GM12878 (cell line): Measurements from ENCODE around the gene NOTCH1. TPM values are rescaled to one million over a fixed set of nuclear protein-coding genes. Genes with fewer than 3 reads are reported as not detected.

Source experiments
- ATAC-seq: fragments of 200-7000 bp; cut with Tn5 transposase; 3 replicates; pipeline ENCODE4 v1.9.1; 2020; ENCODE audit warnings: mild to moderate bottlenecking, moderate library complexity
- BruUV-seq: library from RNA; stranded (reverse); fragments of 400-500 nt; replicated peaks from 2 replicates; lab custom pipeline; 2021; lab: Mats Ljungman, UMichigan
- CTCF ChIA-PET: fragments of 300-600 bp; sonication (Branson Sonifier 250); formaldehyde crosslinking; extraction: SDS; loops from one replicate; lab custom pipeline; 2021; ENCODE audit warnings: inconsistent platforms; lab: Yijun Ruan, JAX
- POLR2A ChIA-PET: fragments of 350-600 bp; formaldehyde crosslinking; extraction: SDS; loops from one replicate; lab custom pipeline; 2021; ENCODE audit warnings: inconsistent platforms; lab: Charles Lee
- RAD21 ChIA-PET: fragments of 300-600 bp; sonication (Branson Sonifier 250); formaldehyde crosslinking; loops from one replicate; lab custom pipeline; 2023; ENCODE audit warnings: antibody characterized with exemption; ENCODE audit not compliant: unreplicated experiment; lab: Charles Lee
- SMC1A ChIA-PET: fragments of 300-600 bp; sonication (Branson Sonifier 250); formaldehyde crosslinking; loops from one replicate; lab custom pipeline; 2023; ENCODE audit not compliant: unreplicated experiment, uncharacterized antibody; lab: Charles Lee
- DNase-seq: peaks from one replicate; pipeline ENCODE4 v3.0.0-alpha.2; 2011; ENCODE audit warnings: low read depth, low spot score
- FAIRE-seq: peaks from 3 replicates; lab custom pipeline; 2011; peaks lifted over from hg19 to GRCh38; lab: Jason Lieb, UNC
- H2AFZ ChIP-seq: 2 replicates; pipeline ENCODE4 v1.6.0; 2011; ENCODE audit warnings: low read depth, low read length, control low read depth; ENCODE audit not compliant: control insufficient read depth
- H3K27ac ChIP-seq: 2 replicates; pipeline ENCODE4 v1.5.1; 2011; ENCODE audit warnings: control low read depth; ENCODE audit not compliant: control insufficient read depth, insufficient read depth
- H3K27me3 ChIP-seq, 2 experiments: replicated peaks in 1 of 2; 2 replicates each; pipeline versions ENCODE4 v1.6.0 to v1.6.1; 2011; ENCODE audit warnings: low read length in 1 of 2; ENCODE audit not compliant: control insufficient read depth in 2 of 2, insufficient read depth in 2 of 2
- H3K36me3 ChIP-seq, 2 experiments: 2 replicates each; pipeline ENCODE4 v1.5.1; 2011; ENCODE audit warnings: low read length in 1 of 2; ENCODE audit not compliant: control insufficient read depth in 2 of 2, insufficient read depth in 2 of 2
- H3K4me1 ChIP-seq: 2 replicates; pipeline ENCODE4 v1.6.1; 2011; ENCODE audit warnings: mild to moderate bottlenecking, low read length, moderate library complexity, mixed read lengths; ENCODE audit not compliant: control insufficient read depth, insufficient read depth
- H3K4me2 ChIP-seq: 2 replicates; pipeline ENCODE4 v1.6.0; 2011; ENCODE audit warnings: control low read depth; ENCODE audit not compliant: control insufficient read depth, insufficient read depth
- H3K4me3 ChIP-seq: fragments of 200-600 bp; sonication (generic); 2 replicates; pipeline ENCODE4 v1.5.1; 2016
- H3K79me2 ChIP-seq: 2 replicates; pipeline ENCODE4 v1.6.0; 2011; ENCODE audit warnings: low read length; ENCODE audit not compliant: control insufficient read depth, insufficient read depth
- H3K9ac ChIP-seq: 2 replicates; pipeline ENCODE4 v1.8.0; 2011; ENCODE audit warnings: low read length, control low read depth, mixed read lengths; ENCODE audit not compliant: control insufficient read depth, insufficient read depth
- H3K9me3 ChIP-seq: replicated peaks from 3 replicates; pipeline ENCODE4 v1.5.1; 2011; ENCODE audit warnings: mild to moderate bottlenecking, low read length; ENCODE audit not compliant: control insufficient read depth, insufficient read depth
- H4K20me1 ChIP-seq: 2 replicates; pipeline ENCODE4 v1.6.0; 2011; ENCODE audit not compliant: control insufficient read depth, insufficient read depth
- CHD4 ChIP-seq: fragments of 200-600 bp; sonication (generic); IDR thresholded peaks from 2 replicates; pipeline ENCODE4 v1.6.1; 2016; ENCODE audit warnings: mild to moderate bottlenecking
- SIX5 ChIP-seq: IDR thresholded peaks from 2 replicates; pipeline ENCODE4 v1.6.1; 2011; ENCODE audit warnings: mild to moderate bottlenecking, low read depth, low read length, moderate library complexity; ENCODE audit not compliant: severe bottlenecking
- SPI1 ChIP-seq: IDR thresholded peaks from 2 replicates; pipeline ENCODE4 v1.6.1; 2011; ENCODE audit warnings: low read depth, mild to moderate bottlenecking, low read length, moderate library complexity, borderline replicate concordance; ENCODE audit not compliant: insufficient read depth
- SRF ChIP-seq, 2 experiments: IDR thresholded peaks; 2 replicates each; pipeline ENCODE4 v1.6.1; 2011; ENCODE audit warnings: low read depth in 2 of 2, low read length in 2 of 2, mild to moderate bottlenecking in 1 of 2, moderate library complexity in 1 of 2
- TCF7 ChIP-seq: IDR thresholded peaks from 2 replicates; pipeline ENCODE4 v1.6.1; 2014; ENCODE audit warnings: antibody characterized with exemption, borderline replicate concordance
- ZBTB40 ChIP-seq: fragments of 450-650 bp; IDR thresholded peaks from 2 replicates; pipeline ENCODE4 v1.6.1; 2016; ENCODE audit warnings: mild to moderate bottlenecking, moderate library complexity, borderline replicate concordance
- ZNF622 ChIP-seq: fragments of 450-650 bp; IDR thresholded peaks from 2 replicates; pipeline ENCODE4 v1.6.1; 2017; ENCODE audit warnings: mild to moderate bottlenecking, inconsistent platforms
- WGBS: methylation state at CpG from one replicate; pipeline ENCODE4 v1.1.6; 2016; ENCODE audit warnings: low lambda C conversion rate; ENCODE audit not compliant: insufficient replicate concordance, insufficient coverage; ENCODE audit errors: missing lambda C conversion rate; 5-methylcytosine and 5-hydroxymethylcytosine counted together
- in situ Hi-C: fragments of 300-500 bp; cut with MboI; formaldehyde crosslinking; loops from 9 replicates; pipeline ENCODE4 v1.14.3; 2018; ENCODE audit warnings: mixed read lengths
- intact Hi-C: fragments of 100-400 bp; cut with micrococcal nuclease; formaldehyde crosslinking; loops from one replicate; pipeline ENCODE4 v1.14.2; 2022; ENCODE audit not compliant: unreplicated experiment
- polyA plus RNA-seq, 11 experiments: library from polyadenylated mRNA; depleted of rRNA in 4 of 11; unstranded in 6 of 11; stranded (reverse) in 5 of 11; fragments of >200 nt; fragmentation: Nextera tagmentation in 4 of 11; fragmentation: Illumina TruSeq in 1 of 11; extraction: Ambion mirVana in 4 of 11; extraction: Trizol in 1 of 11; gene quantifications; 1 replicate in 1 of 11; 2 replicates in 10 of 11; pipeline versions ENCODE4 v1.2.1 to v1.2.3, GENCODE V29; 2011 to 2016; ENCODE audit warnings: inconsistent platforms in 2 of 11, missing spikeins in 2 of 11, low read depth in 1 of 11
- total RNA-seq, 4 experiments: library from RNA; depleted of rRNA in 3 of 4; stranded (reverse); fragments of >200 nt in 3 of 4; fragmentation: Illumina TruSeq in 1 of 4; extraction: Trizol in 1 of 4; gene quantifications; 2 replicates each; pipeline versions ENCODE4 v1.2.1 to v1.2.3, GENCODE V29; 2013 to 2021

NOTCH1 gene
- total and polyA plus RNA-seq, 10 of the 15 experiments (the other 5 are each of a cell fraction or from before 2014, with no cell fraction given) = 0.02 to 40.0 (median 3.7) TPM

GRCh38 chr9:136566901-136567300 lies 21.1 kb upstream of the NOTCH1 start (continued):
- no peak for TF ChIP-seq ZBTB40

GRCh38 chr9:136566553-136566895 lies 20.7 kb upstream of the NOTCH1 start:
- Histone ChIP-seq H4K20me1 (no peaks in the 10 kb centered on the region), H3K79me2 (no peaks in the 10 kb centered on the region), H3K9me3 (peaks cover 1% of the 10 kb centered on the region; the same call in 2 of the 3 replicates), H3K4me3 (no peak overlapping the region), H3K4me2 (no peak overlapping the region), H2AFZ (no peak overlapping the region), H3K9ac (no peak overlapping the region)
- ChIA-PET CTCF (no interaction called here), SMC1A (no interaction called here)
- BruUV-seq = no TSS peak
- in situ Hi-C loops = no loop called here
- TF ChIP-seq TCF7 (no peak), ZNF622 (no peak), SRF (IDR thresholded peaks at IDR 0.05; ENCODE audit: low read depth in 2 of 2, low read length in 2 of 2) (no peak), SIX5 (no peak), CHD4 (no peak), SPI1 (no peak)
- TF ChIP-seq, all 136 proteins: peak for 0
- intact Hi-C loops = no loop called here
- POLR2A ChIA-PET = no interaction called here
- 81% methylated on average over 19 of the region's 19 CpGs for WGBS
- ATAC-seq (no peak), DNase-seq (no peak), FAIRE-seq (no peak)
- Histone ChIP-seq H3K36me3 (no peaks in the 10 kb centered on the region), H3K4me1 (peaks cover 29% of the 10 kb centered on the region), H3K27me3 (no peaks in the 10 kb centered on the region), H3K27ac (no peak overlapping the region)
- RAD21 ChIA-PET = no interaction called here
